ENCODE measurements around the gene RANBP9.

DNA sequence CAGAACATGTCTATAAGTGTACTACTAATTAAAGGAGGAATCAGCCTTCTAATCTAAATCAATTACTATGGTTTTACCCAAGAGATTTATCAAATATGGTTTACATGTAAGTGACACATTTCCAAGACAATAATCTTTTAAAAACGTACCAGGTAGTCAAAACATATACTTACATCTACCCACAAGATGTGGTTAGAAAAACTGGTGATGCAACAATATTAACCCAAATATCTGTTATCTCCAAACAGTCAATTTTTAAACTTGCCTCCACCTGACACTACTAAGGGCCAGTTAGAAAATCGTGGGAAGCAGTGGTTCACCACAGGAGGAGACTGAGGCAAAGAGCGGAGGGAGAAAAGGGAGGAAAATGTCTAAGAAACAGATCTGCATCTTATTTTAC lies 68.5 kb downstream of the RANBP9 start:
- TF ChIP-seq, protein P1, sequence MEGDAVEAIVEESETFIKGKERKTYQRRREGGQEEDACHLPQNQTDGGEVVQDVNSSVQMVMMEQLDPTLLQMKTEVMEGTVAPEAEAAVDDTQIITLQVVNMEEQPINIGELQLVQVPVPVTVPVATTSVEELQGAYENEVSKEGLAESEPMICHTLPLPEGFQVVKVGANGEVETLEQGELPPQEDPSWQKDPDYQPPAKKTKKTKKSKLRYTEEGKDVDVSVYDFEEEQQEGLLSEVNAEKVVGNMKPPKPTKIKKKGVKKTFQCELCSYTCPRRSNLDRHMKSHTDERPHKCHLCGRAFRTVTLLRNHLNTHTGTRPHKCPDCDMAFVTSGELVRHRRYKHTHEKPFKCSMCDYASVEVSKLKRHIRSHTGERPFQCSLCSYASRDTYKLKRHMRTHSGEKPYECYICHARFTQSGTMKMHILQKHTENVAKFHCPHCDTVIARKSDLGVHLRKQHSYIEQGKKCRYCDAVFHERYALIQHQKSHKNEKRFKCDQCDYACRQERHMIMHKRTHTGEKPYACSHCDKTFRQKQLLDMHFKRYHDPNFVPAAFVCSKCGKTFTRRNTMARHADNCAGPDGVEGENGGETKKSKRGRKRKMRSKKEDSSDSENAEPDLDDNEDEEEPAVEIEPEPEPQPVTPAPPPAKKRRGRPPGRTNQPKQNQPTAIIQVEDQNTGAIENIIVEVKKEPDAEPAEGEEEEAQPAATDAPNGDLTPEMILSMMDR (IDR thresholded peaks at IDR 0.05) = no peak
- no peak for TF ChIP-seq EP300 (IDR thresholded peaks at IDR 0.05)
